ENCODE measurements around the gene UBL5. TPM values are rescaled to one million over a fixed set of nuclear protein-coding genes. Genes with fewer than 3 reads are reported as not detected.

The UBL5 gene
- total RNA-seq, 1 donor from 2014 or later: 264 TPM

DNA sequence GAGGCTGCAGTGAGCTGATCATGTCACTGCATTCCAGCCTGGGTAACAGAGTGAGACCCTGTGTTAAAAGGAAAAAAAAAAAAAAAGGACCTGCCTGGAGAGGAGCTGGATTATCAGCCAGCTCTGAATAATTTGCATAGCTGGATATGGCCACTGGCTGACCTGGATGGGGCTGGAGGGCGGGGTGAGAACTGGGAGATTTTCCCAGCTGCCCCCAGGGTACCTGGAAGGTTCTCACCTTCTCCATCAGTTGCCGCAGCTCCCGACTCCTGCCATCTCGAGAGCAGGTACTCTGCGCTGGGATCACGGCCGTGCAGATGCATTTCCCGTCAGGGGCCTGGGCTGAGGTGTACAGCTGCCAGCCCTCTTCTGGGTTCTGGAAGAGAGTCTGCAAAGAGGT, 32.7 kb downstream of the UBL5 start:
- Mint-ChIP-seq H3K27me3 (ENCODE audit: low read depth) (no peaks in the 10 kb centered on the region), H3K9me3 (no peaks in the 10 kb centered on the region), H3K27ac (no peak overlapping the region), H3K4me3 (no peak overlapping the region), H3K36me3 (peaks cover 31% of the 10 kb centered on the region), H3K4me1 (no peaks in the 10 kb centered on the region)
- DNase-seq (ENCODE audit: low spot score in 2 of 2, unreplicated experiment in 2 of 2): no peak
- TF ChIP-seq, protein P1, sequence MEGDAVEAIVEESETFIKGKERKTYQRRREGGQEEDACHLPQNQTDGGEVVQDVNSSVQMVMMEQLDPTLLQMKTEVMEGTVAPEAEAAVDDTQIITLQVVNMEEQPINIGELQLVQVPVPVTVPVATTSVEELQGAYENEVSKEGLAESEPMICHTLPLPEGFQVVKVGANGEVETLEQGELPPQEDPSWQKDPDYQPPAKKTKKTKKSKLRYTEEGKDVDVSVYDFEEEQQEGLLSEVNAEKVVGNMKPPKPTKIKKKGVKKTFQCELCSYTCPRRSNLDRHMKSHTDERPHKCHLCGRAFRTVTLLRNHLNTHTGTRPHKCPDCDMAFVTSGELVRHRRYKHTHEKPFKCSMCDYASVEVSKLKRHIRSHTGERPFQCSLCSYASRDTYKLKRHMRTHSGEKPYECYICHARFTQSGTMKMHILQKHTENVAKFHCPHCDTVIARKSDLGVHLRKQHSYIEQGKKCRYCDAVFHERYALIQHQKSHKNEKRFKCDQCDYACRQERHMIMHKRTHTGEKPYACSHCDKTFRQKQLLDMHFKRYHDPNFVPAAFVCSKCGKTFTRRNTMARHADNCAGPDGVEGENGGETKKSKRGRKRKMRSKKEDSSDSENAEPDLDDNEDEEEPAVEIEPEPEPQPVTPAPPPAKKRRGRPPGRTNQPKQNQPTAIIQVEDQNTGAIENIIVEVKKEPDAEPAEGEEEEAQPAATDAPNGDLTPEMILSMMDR (IDR thresholded peaks at IDR 0.05; ENCODE audit: unreplicated experiment): no peak

DNA sequence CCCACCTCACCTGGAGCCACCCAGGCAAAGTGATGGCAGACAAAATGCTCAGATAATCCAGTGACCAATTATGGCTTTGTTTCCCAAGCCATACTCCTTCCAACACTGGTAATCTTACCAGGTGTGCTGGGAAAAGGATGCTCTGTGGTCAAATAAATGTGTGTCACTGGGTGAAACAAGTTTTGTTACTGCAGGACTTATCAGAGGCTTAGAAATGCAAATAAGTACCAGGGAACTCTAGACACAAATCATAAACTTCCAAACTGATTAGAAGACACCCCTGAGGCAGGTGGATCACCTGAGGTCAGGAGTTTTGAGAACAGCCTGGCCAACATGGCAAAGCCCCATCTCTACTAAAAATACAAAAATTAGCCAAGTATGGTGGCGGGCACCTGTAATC, 33.8 kb downstream of the UBL5 start:
- H3K4me3 Mint-ChIP-seq: no peak overlapping the region
- no peaks in the 10 kb centered on the region for H3K4me1 Mint-ChIP-seq
- TF ChIP-seq, protein P1 (IDR thresholded peaks at IDR 0.05; ENCODE audit: unreplicated experiment): no peak
- H3K9me3 Mint-ChIP-seq: no peaks in the 10 kb centered on the region
- peaks cover 28% of the 10 kb centered on the region for H3K36me3 Mint-ChIP-seq
- H3K27me3 Mint-ChIP-seq (ENCODE audit: low read depth): no peaks in the 10 kb centered on the region
- no peak for DNase-seq (ENCODE audit: low spot score in 2 of 2, unreplicated experiment in 2 of 2)
- no peak overlapping the region for H3K27ac Mint-ChIP-seq

DNA sequence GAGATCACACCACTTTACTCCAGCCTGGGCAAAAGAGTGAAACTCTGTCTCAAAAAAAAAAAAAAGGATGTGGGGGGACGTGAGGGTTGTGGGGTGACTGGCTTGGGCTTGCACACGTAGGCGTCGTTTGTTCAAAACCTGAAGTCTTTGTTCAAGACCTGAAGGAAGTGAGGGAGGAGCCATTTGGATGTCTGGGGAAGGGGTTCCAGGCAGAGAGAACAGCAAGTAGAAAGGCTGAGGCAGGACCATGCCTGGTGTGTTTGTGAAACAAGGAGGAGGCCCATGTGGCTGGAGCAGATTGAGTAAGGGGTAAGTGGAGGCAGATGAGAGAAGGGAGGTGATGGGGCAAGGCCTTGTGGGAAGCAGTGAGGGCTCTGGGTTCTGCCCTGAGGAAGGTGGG, 35.2 kb downstream of the UBL5 start:
- Mint-ChIP-seq H3K9me3 (no peaks in the 10 kb centered on the region), H3K4me3 (no peak overlapping the region), H3K27me3 (ENCODE audit: low read depth) (no peaks in the 10 kb centered on the region), H3K36me3 (peaks cover 15% of the 10 kb centered on the region), H3K27ac (no peak overlapping the region), H3K4me1 (no peaks in the 10 kb centered on the region)
- DNase-seq (ENCODE audit: low spot score in 2 of 2, unreplicated experiment in 2 of 2): no peak
- TF ChIP-seq, protein P1 (IDR thresholded peaks at IDR 0.05; ENCODE audit: unreplicated experiment): no peak

DNA sequence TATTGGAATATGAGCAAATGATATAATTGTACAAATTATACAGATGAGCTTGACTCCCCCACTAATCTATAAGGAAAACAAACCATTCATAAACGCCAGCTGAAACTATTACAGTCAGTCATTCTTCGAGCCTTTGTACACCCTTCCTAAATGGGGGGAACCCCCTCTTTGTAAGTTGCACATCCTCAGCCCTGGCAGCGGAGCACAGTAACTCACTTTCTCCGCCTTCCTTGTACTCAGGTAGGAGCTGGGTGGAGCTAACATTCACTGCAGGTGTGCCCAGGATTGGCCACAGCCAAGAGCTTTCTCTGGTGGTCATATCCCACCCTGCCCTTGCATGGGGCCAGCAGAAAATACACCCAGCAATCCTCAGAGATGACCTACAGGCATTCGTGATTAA, 36.0 kb downstream of the UBL5 start:
- Mint-ChIP-seq H3K4me3 (no peak overlapping the region), H3K27ac (no peak overlapping the region), H3K4me1 (no peaks in the 10 kb centered on the region), H3K36me3 (peaks cover 7% of the 10 kb centered on the region), H3K27me3 (ENCODE audit: low read depth) (no peaks in the 10 kb centered on the region), H3K9me3 (no peaks in the 10 kb centered on the region)
- no peak for DNase-seq (ENCODE audit: low spot score in 2 of 2, unreplicated experiment in 2 of 2)
- TF ChIP-seq, protein P1 (IDR thresholded peaks at IDR 0.05; ENCODE audit: unreplicated experiment): no peak

DNA sequence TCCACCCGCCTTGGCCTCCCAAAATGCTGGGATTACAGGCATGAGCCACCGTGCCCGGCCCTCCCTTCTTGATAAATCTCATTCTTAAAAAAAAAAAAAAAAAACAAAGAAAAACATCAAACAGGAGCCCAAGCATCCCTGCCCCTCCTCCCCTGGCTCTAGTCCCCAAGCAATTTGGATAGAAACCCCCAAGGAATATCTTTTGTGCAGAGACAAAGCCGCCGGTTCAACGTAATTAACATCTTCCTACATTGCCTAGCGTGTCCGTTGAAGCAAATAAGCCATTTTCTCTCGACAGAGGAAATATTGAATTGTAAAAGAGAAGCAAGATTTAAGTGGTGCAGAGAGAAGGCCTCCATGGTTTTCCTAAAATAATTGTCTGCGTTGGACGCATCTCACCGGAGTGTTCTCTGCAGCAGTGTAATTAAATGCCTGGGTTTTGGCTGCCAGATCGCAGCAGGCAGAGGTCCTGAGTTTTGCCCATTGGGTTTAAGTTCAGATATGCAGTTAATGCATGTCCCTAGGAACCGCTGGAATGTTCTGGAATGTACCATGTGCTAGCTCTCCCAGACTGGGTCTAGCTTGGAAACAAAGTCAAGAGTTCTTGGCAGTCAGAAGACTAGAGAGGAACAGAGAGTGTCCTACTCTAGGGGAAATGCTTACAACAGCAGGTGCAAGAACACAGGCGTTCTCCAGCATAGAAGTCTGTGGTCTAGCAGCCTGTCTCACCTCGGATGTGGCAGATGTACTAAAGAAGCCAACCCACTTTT, 38.2 kb downstream of the UBL5 start:
- no peak overlapping the region for H3K27ac Mint-ChIP-seq
- no peaks in the 10 kb centered on the region for H3K27me3 Mint-ChIP-seq (ENCODE audit: low read depth)
- H3K9me3 Mint-ChIP-seq: no peaks in the 10 kb centered on the region
- H3K4me1 Mint-ChIP-seq: no peaks in the 10 kb centered on the region
- H3K36me3 Mint-ChIP-seq: peaks cover 6% of the 10 kb centered on the region
- no peak for DNase-seq (ENCODE audit: low spot score in 2 of 2, unreplicated experiment in 2 of 2)
- H3K4me3 Mint-ChIP-seq: no peak overlapping the region
- TF ChIP-seq, protein P1 (IDR thresholded peaks at IDR 0.05; ENCODE audit: unreplicated experiment): no peak
